Measurements from ENCODE around the gene SLC25A25. TPM values are rescaled to one million over a fixed set of nuclear protein-coding genes. Genes with fewer than 3 reads are reported as not detected.

Gene SLC25A25
- total RNA-seq, 1 donor from 2014 or later: 7.3 TPM

GRCh38 chr9:128144239-128145181 lies 76.5 kb downstream of the SLC25A25 start:
- no peak for TF ChIP-seq CTCF (conservative IDR thresholded peaks at IDR 0.05; ENCODE audit: low read depth, low read length)
- DNase-seq (ENCODE audit: low read depth): no peak
- no peak overlapping the region for H3K4me3 ChIP-seq (ENCODE audit: low read depth, low read length)

GRCh38 chr9:128145536-128145935 lies 77.5 kb downstream of the SLC25A25 start:
- DNase-seq (ENCODE audit: low read depth): no peak
- no peak for TF ChIP-seq CTCF (conservative IDR thresholded peaks at IDR 0.05; ENCODE audit: low read depth, low read length)
- no peak overlapping the region for H3K4me3 ChIP-seq (ENCODE audit: low read depth, low read length)

GRCh38 chr9:128145951-128146351 lies 77.9 kb downstream of the SLC25A25 start:
- no peak for TF ChIP-seq CTCF (conservative IDR thresholded peaks at IDR 0.05; ENCODE audit: low read depth, low read length)
- no peak for DNase-seq (ENCODE audit: low read depth)
- no peak overlapping the region for H3K4me3 ChIP-seq (ENCODE audit: low read depth, low read length)

GRCh38 chr9:128146591-128147120 lies 78.6 kb downstream of the SLC25A25 start:
- no peak for TF ChIP-seq CTCF (conservative IDR thresholded peaks at IDR 0.05; ENCODE audit: low read depth, low read length)
- no peak for DNase-seq (ENCODE audit: low read depth)
- no peak overlapping the region for H3K4me3 ChIP-seq (ENCODE audit: low read depth, low read length)

GRCh38 chr9:128148509-128149000 lies 80.5 kb downstream of the SLC25A25 start:
- H3K4me3 ChIP-seq (ENCODE audit: low read depth, low read length): no peak overlapping the region
- DNase-seq (ENCODE audit: low read depth): no peak
- TF ChIP-seq CTCF (conservative IDR thresholded peaks at IDR 0.05; ENCODE audit: low read depth, low read length): no peak

GRCh38 chr9:128149001-128149701 lies 81.1 kb downstream of the SLC25A25 start, which contains the start of gene LCN2:
Gene LCN2, plus strand, starts transcription at chr9:128149453. Its CDS starts 73 bp downstream, at chr9:128149526.
- TF ChIP-seq CTCF (conservative IDR thresholded peaks at IDR 0.05; ENCODE audit: low read depth, low read length): no peak
- peak; percentile 70 for DNase-seq (ENCODE audit: low read depth)
- no peak within 1 kb of the TSS for H3K4me3 ChIP-seq (ENCODE audit: low read depth, low read length)
